HCT116 (cell line): Measurements from ENCODE around the gene KLHL35. TPM values are rescaled to one million over a fixed set of nuclear protein-coding genes. Genes with fewer than 3 reads are reported as not detected.

Experiments used
- CBX3 ChIP-seq: IDR thresholded peaks from 2 replicates; pipeline ENCODE4 v1.6.1; 2012; ENCODE audit warnings: low read depth
- CTCF ChIP-seq, 3 experiments: fragments of 200-600 bp in 1 of 3; sonication (generic) in 1 of 3; IDR thresholded peaks in 2 of 3; conservative IDR thresholded peaks in 1 of 3; 2 replicates each; pipeline ENCODE4 v1.5.1; 2012 to 2017; ENCODE audit warnings: low read depth in 2 of 3, low read length in 2 of 3, antibody characterized with exemption in 1 of 3, borderline replicate concordance in 1 of 3, control low read depth in 1 of 3, mild to moderate bottlenecking in 1 of 3, mixed read lengths in 1 of 3, mixed run types in 1 of 3, moderate library complexity in 1 of 3; ENCODE audit not compliant: insufficient read depth in 1 of 3
- EZH2phosphoT487 ChIP-seq: fragments of 200-600 bp; IDR thresholded peaks from 2 replicates; pipeline ENCODE4 v1.6.1; 2018; ENCODE audit warnings: antibody characterized with exemption, borderline replicate concordance
- SIN3A ChIP-seq: IDR thresholded peaks from 2 replicates; pipeline ENCODE4 v1.6.1; 2012; ENCODE audit warnings: low read depth
- SRF ChIP-seq: IDR thresholded peaks from 2 replicates; pipeline ENCODE4 v1.6.1; 2012; ENCODE audit warnings: low read depth
- TCF7L2 ChIP-seq: IDR thresholded peaks from 2 replicates; pipeline ENCODE4 v1.7.0; 2011; ENCODE audit warnings: borderline replicate concordance, inconsistent platforms; ENCODE audit not compliant: insufficient read depth, insufficient read length; ENCODE audit errors: extremely low read depth
- YY1 ChIP-seq: IDR thresholded peaks from 2 replicates; pipeline ENCODE4 v1.6.1; 2011; ENCODE audit warnings: low read length, low read depth, moderate library complexity, mild to moderate bottlenecking; ENCODE audit not compliant: insufficient replicate concordance; ENCODE audit errors: extremely low read depth
- ZBTB33 ChIP-seq: IDR thresholded peaks from 2 replicates; pipeline ENCODE4 v1.6.1; 2011; ENCODE audit warnings: mild to moderate bottlenecking, low read length, moderate library complexity; ENCODE audit not compliant: insufficient replicate concordance; ENCODE audit errors: extremely low read depth
- ZFX ChIP-seq: fragments of 450-650 bp; IDR thresholded peaks from 2 replicates; pipeline ENCODE4 v1.6.1; 2017
- ZNF274 ChIP-seq: fragments of 200-500 bp; sonication (Bioruptor generic); IDR thresholded peaks from 2 replicates; pipeline ENCODE4 v1.6.1; 2014; ENCODE audit warnings: mild to moderate bottlenecking, low read depth, low read length, inconsistent platforms
- total RNA-seq: library from RNA; stranded (reverse); gene quantifications from one replicate; pipeline ENCODE4 v1.2.1, GENCODE V29; 2021; ENCODE audit not compliant: unreplicated experiment

The KLHL35 gene
- total RNA-seq, 1 experiment from 2014 or later, result 1.7 TPM

GRCh38 chr11:75474878-75475766 lies 42.1 kb upstream of the KLHL35 start (continued):
- TF ChIP-seq CTCF (IDR thresholded peaks at IDR 0.05 in 2 of 3, conservative IDR thresholded peaks at IDR 0.05 in 1 of 3; ENCODE audit: borderline replicate concordance in 1 of 3, insufficient read depth in 1 of 3, low read depth in 2 of 3, low read length in 2 of 3) (no peak), YY1 (no peak), ZBTB33 (no peak), ZNF274 (no peak), CBX3 (no peak), SRF (no peak), EZH2phosphoT487 (no peak), SIN3A (no peak), ZFX (no peak), TCF7L2 (no peak)
